Colonic mucosa (tissue), 4 donors: Measurements from ENCODE around the gene KRT26. TPM values are rescaled to one million over a fixed set of nuclear protein-coding genes. Genes with fewer than 3 reads are reported as not detected.

Experiments
- DNase-seq: peaks from one replicate; pipeline ENCODE4 v3.0.0-alpha.2; 2020
- H3K27ac ChIP-seq: fragments of 200-600 bp; one replicate; pipeline ENCODE4 v1.8.0; 2021
- H3K27me3 ChIP-seq: fragments of 200-600 bp; one replicate; pipeline ENCODE4 v1.8.0; 2021
- H3K36me3 ChIP-seq: fragments of 200-600 bp; one replicate; pipeline ENCODE4 v1.8.0; 2021
- H3K4me1 ChIP-seq: fragments of 200-600 bp; one replicate; pipeline ENCODE4 v1.8.0; 2021; ENCODE audit warnings: mild to moderate bottlenecking
- H3K4me3 ChIP-seq: fragments of 200-600 bp; one replicate; pipeline ENCODE4 v1.8.0; 2021
- H3K9ac ChIP-seq, 2 donors: one replicate each; pipeline ENCODE4 v1.7.0; 2013; ENCODE audit warnings: control low read depth in 2 of 2, low read depth in 2 of 2, low read length in 2 of 2
- H3K9me3 ChIP-seq: fragments of 200-600 bp; one replicate; pipeline ENCODE4 v1.8.0; 2021
- intact Hi-C: fragments of 100-400 bp; cut with DNase I; formaldehyde crosslinking; loops from one replicate; pipeline ENCODE4 v1.14.1; 2022
- total RNA-seq, 2 donors: library from RNA; stranded (reverse); fragmentation: NEBNext Ultra II Directional in 1 of 2; extraction: Animal tissue kit (Norgen Biotek cat#: 25700) in 1 of 2; gene quantifications; one replicate each; pipeline ENCODE4 v1.2.1, GENCODE V29; 2021
- TF ChIP-seq, protein P1 (sequence below): fragments of 200-600 bp; IDR thresholded peaks from one replicate; pipeline ENCODE4 v1.8.0; 2022; ENCODE audit warnings: antibody characterized with exemption, mild to moderate bottlenecking
- donor health status: healthy.
- donor health status: DM: no; HTN: no; CAD: no.
- donor health status: DM: no; HTN: no; CAD: no.

KRT26 gene
- total RNA-seq, 2 donors from 2014 or later: not detected

DNA sequence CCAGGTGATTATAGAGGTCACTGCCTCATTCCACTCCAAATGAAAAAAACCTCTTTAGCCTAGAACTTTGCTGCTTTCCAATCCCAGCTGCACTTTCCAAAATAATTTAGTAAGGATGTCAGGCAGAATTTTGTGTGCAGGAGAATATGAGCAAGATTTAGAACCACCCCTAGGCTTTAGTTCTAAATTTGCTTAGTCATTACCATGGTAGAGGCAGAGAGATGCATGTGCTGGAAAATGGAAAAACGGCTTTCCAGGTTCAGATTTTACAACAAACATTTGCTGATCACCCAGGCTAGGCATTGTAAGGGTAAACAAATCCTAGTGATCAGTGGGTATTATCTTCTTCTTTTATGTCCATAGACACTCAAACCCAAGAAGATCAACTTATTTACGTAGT is 6.3 kb downstream of the KRT26 start:
- intact Hi-C loops: no loop called here
- TF ChIP-seq, protein P1, sequence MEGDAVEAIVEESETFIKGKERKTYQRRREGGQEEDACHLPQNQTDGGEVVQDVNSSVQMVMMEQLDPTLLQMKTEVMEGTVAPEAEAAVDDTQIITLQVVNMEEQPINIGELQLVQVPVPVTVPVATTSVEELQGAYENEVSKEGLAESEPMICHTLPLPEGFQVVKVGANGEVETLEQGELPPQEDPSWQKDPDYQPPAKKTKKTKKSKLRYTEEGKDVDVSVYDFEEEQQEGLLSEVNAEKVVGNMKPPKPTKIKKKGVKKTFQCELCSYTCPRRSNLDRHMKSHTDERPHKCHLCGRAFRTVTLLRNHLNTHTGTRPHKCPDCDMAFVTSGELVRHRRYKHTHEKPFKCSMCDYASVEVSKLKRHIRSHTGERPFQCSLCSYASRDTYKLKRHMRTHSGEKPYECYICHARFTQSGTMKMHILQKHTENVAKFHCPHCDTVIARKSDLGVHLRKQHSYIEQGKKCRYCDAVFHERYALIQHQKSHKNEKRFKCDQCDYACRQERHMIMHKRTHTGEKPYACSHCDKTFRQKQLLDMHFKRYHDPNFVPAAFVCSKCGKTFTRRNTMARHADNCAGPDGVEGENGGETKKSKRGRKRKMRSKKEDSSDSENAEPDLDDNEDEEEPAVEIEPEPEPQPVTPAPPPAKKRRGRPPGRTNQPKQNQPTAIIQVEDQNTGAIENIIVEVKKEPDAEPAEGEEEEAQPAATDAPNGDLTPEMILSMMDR: no peak
- H3K36me3 ChIP-seq: no peaks in the 10 kb centered on the region

DNA sequence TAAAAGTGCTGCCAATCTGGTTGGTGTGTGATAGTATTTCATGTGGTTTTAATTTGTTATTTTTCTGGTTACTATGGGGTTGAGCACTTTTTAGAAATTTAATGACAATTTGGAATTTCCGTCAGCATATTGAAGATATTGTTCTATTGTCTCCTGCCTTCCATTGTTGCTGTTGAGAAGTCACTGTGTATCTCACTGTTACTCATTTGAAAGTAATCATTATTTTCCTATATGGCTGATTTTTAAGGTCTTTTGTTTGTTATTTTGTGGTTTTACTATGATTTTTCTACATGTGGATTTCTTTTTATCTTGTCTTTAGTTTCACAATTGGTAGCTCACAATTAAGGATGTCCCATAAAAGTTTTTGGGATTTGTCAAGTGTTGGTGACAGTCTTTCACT is 8.2 kb downstream of the KRT26 start:
- DNase-seq: no peak
- TF ChIP-seq, protein P1: no peak
- Histone ChIP-seq H3K36me3 (no peaks in the 10 kb centered on the region), H3K9ac (no peak overlapping the region), H3K27me3 (no peaks in the 10 kb centered on the region), H3K9me3 (no peaks in the 10 kb centered on the region), H3K4me3 (no peak overlapping the region), H3K4me1 (no peaks in the 10 kb centered on the region), H3K27ac (no peak overlapping the region)
- intact Hi-C loops: no loop called here

More for the DNA sequence above, 6.3 kb downstream of the KRT26 start:
- Histone ChIP-seq H3K4me3 (no peak overlapping the region), H3K9ac (no peak overlapping the region), H3K4me1 (no peaks in the 10 kb centered on the region), H3K27me3 (no peaks in the 10 kb centered on the region), H3K27ac (no peak overlapping the region), H3K9me3 (no peaks in the 10 kb centered on the region)
- no peak for DNase-seq

DNA sequence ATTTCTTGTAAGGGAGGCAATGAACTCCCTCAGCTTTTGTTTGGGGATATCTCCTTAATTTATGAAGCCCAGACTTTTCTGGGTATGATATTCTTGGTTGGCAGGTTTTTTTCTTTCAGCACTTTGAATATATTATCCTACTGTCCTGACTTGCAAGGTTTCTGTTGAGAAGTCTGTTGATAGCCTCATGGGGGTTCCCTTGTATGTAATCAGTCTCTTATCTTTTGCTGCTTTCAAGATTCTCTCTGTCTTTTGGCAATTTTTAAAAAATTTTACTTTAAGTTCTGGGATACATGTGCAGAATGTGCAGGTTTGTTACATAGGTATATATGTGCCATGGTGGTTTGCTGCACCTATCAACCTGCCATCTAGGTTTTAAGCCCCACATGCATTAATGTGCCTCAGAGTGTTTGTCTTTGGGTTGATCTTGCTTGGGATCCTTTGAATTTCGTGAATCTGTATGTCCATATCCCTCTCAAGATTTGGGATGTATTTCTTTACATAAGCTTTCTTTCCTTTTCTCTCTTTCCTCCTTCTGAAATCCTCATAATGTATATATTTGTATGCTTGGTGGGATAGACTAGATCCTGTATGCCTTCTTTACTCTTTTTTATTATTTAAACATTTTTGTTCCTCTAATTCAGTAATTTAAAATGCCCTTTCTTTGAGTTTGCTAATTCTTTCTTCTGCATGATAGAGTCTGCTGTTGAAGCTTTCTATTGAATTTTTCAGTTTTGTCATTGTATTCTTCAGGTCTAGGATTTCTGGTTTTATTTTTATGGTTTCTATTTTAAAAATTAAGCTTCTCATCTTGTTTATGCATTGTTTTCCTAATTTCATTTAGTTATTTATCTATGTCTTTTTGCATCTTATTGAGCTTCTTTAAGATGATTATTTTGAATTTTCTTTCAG is 11.6 kb downstream of the KRT26 start:
- no peaks in the 10 kb centered on the region for H3K27me3 ChIP-seq
- intact Hi-C loops: no loop called here
- TF ChIP-seq, protein P1: no peak
- DNase-seq: no peak
- H3K4me3 ChIP-seq: no peak overlapping the region
- H3K4me1 ChIP-seq: no peaks in the 10 kb centered on the region
- no peak overlapping the region for H3K9ac ChIP-seq
- no peaks in the 10 kb centered on the region for H3K36me3 ChIP-seq
- H3K9me3 ChIP-seq: no peaks in the 10 kb centered on the region
- no peak overlapping the region for H3K27ac ChIP-seq

DNA sequence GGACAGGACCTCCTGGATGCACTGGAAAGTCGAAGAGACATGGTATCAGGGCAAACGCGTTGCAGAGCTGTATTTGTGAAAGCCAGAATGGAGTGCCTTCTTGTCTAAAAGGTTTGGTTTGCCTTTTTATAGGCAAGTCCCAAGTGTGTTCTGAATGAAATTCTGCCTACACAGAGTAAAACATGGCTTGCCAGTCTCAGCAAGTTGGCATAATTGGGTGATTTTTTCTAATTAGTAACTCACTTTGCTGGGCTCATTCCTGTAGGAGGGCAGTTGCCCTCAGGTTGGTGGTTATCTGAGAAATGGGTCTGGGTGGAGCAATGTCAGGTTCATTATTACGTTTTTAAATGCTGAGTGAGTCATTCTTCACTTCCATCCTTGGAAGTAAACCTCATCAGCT is 16.8 kb downstream of the KRT26 start, which contains the start of gene KRT25:
KRT25 (minus strand) TSS at position 101 of the 400 bp plus-strand sequence; CDS start at position 41, 60 bp downstream.
- Histone ChIP-seq H3K9me3 (no peaks in the 10 kb centered on the region), H3K36me3 (no peaks in the 10 kb centered on the region), H3K27ac (no peak within 1 kb of the TSS), H3K9ac (no peak within 1 kb of the TSS), H3K4me1 (no peaks in the 10 kb centered on the region), H3K27me3 (no peaks in the 10 kb centered on the region), H3K4me3 (no peak within 1 kb of the TSS)
- DNase-seq: no peak
- intact Hi-C loops: no loop called here
- TF ChIP-seq, protein P1: no peak

DNA sequence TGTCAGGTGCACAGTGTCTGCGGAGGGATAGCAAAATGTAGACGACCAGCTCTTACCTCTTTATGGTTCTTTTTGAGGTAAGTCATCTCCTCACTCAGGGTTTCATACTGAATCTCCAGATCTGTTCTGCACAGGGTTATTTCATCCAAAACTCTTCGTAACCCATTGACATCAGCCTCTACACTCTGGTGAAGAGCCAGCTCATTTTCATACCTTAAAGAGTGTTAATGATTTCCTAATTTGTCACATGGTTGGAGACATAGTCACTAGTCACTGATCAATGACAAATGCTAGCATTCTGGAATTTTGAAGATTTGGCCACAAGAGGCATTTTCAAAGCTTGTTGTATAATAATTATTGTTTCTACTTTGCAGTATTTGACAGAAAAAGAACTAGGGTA is 18.2 kb downstream of the KRT26 start:
- Histone ChIP-seq H3K27ac (no peak overlapping the region), H3K9me3 (no peaks in the 10 kb centered on the region), H3K9ac (no peak overlapping the region), H3K27me3 (no peaks in the 10 kb centered on the region), H3K4me3 (no peak overlapping the region), H3K4me1 (no peaks in the 10 kb centered on the region), H3K36me3 (no peaks in the 10 kb centered on the region)
- DNase-seq: no peak
- intact Hi-C loops: no loop called here
- TF ChIP-seq, protein P1: no peak
